ENCODE measurements around the gene TSPAN2.

- TF ChIP-seq CTCF (IDR thresholded peaks at IDR 0.05) (no peak), POLR2A (IDR thresholded peaks at IDR 0.05) (no peak)
Measured at GRCh38 chr1:115057661-115058254, 31.5 kb downstream of the TSPAN2 start.
